ENCODE results near the gene EYA2. TPM values are rescaled to one million over a fixed set of nuclear protein-coding genes. Genes with fewer than 3 reads are reported as not detected.

Gene EYA2
- total and polyA plus RNA-seq, 11 donors, result 0.30 to 4.2 (median 0.70) TPM

DNA sequence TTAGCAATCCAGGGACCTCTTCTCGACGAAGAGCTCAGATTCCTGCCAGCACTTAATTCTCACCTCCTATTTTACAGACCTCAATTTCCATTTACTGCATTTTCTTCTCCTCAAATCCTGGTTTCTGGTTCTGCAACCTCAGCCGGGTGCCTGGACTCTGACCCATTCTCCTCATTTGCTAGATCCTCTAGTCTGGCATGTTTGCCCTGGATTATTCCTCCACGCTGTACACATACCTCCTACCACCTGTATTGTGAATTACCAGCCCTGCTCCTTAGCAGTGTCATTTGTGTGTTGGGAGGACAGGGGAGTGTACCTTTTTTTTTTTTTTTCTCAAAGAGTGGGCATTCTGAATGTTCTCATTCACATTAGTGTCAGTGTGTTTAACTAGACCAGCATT is 257.4 kb downstream of the EYA2 start:
- H3K36me3 ChIP-seq, result no peaks in the 10 kb centered on the region
- 69 to 79% (median 77%) methylated on average over 4 of the region's 4 CpGs for WGBS, 4 donors
- intact Hi-C loops (cut with DNase I), result loop anchor here in 4 of 10 donors (5.0 kb wide), 2 partner anchors 395 to 400 kb away; no protein-coding TSS in a partner anchor
- peaks cover 0 to 16% (median 0%) of the 10 kb centered on the region in 9 donors for H3K27me3 ChIP-seq
- DNase-seq (no peak), ATAC-seq (no peak)
- H3K9me3 ChIP-seq, result peaks cover 0 to 6% (median 0%) of the 10 kb centered on the region in 12 donors
- H3K4me3 ChIP-seq, result no peak overlapping the region
- H3K4me1 ChIP-seq, result peaks cover 0 to 6% (median 0%) of the 10 kb centered on the region in 12 donors
- H3K27ac ChIP-seq, result no peak overlapping the region
- no peak for TF ChIP-seq POLR2A (IDR thresholded peaks at IDR 0.05)
- TF ChIP-seq, protein P1, sequence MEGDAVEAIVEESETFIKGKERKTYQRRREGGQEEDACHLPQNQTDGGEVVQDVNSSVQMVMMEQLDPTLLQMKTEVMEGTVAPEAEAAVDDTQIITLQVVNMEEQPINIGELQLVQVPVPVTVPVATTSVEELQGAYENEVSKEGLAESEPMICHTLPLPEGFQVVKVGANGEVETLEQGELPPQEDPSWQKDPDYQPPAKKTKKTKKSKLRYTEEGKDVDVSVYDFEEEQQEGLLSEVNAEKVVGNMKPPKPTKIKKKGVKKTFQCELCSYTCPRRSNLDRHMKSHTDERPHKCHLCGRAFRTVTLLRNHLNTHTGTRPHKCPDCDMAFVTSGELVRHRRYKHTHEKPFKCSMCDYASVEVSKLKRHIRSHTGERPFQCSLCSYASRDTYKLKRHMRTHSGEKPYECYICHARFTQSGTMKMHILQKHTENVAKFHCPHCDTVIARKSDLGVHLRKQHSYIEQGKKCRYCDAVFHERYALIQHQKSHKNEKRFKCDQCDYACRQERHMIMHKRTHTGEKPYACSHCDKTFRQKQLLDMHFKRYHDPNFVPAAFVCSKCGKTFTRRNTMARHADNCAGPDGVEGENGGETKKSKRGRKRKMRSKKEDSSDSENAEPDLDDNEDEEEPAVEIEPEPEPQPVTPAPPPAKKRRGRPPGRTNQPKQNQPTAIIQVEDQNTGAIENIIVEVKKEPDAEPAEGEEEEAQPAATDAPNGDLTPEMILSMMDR (IDR thresholded peaks at IDR 0.05), result no peak

DNA sequence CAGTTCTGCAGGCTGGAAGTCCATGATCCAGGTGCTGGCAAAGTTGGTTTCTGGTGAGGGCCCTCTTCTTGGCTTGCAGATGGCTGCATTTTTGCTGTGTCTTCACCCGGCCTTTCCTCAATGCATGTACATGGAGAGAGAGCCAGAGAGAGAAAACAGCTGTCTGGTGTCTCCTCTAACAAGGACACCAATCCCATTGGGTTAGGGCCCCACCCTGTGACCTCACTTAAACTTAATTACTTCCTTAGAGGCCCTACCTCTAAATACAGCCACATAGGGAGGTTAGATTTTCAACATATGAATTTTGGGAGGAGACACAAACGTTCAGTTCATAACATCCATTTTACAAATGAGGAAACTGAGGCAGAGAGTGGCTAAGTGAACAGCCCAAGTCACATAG is 259.4 kb downstream of the EYA2 start:
- WGBS, 4 donors, result 71 to 85% (median 84%) methylated on average over 2 of the region's 2 CpGs
- intact Hi-C loops (cut with DNase I), result loop anchor here in 4 of 10 donors (5.0 kb wide), 2 partner anchors 397 to 402 kb away; no protein-coding TSS in a partner anchor
- H3K36me3 ChIP-seq, result no peaks in the 10 kb centered on the region
- no peaks in the 10 kb centered on the region for H3K4me1 ChIP-seq
- DNase-seq (no peak), ATAC-seq (no peak)
- H3K9me3 ChIP-seq, result peaks cover 0 to 6% (median 0%) of the 10 kb centered on the region in 12 donors
- no peak overlapping the region for H3K27ac ChIP-seq
- H3K4me3 ChIP-seq, result no peak overlapping the region
- H3K27me3 ChIP-seq, result peaks cover 0 to 16% (median 0%) of the 10 kb centered on the region in 9 donors
- TF ChIP-seq, protein P1 (IDR thresholded peaks at IDR 0.05), result no peak
- no peak for TF ChIP-seq POLR2A (IDR thresholded peaks at IDR 0.05)

DNA sequence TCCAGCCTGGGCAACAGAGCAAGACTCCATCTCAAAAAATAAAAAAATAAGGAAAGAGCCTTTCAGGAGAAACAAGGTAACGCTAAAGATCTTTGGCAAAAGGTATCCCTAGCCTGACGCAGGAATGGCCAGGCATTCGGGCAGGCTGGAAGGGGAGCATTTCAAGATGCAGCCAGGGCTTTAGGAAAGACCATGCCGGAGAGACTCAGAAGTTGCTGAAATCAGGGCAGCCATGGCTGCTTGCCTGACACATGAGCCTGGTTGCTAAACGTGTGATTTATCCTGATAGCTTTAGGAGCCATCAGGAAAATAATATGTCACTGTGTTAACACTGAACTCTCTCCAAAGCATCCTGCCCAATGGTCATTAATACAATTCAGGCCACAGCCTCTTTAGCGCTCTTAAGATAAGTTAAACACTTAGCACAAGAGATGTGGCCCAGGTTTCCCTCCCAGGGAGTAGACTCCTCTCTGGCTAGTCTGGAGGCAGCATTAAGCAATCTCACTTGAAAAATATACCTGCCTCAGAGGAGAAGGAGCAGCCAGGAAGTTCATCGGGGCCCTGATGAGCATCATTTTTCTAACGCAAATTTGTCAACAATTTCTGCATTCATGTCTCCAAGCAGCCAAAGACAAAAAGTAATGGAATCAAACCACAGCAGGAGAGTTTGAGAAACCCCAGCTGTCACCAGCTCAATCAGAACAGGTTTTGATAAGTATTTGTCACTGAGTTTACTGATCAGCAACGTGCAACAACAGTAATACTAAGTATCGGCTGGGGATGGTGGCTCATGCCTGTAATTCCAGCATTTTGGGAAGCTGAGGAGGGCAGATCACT is 261.9 kb downstream of the EYA2 start:
- H3K27me3 ChIP-seq, result peaks cover 0 to 16% (median 0%) of the 10 kb centered on the region in 9 donors
- no peak overlapping the region for H3K4me3 ChIP-seq
- H3K9me3 ChIP-seq, result peaks cover 0 to 6% (median 0%) of the 10 kb centered on the region in 12 donors
- TF ChIP-seq, protein P1 (IDR thresholded peaks at IDR 0.05), result no peak
- no peak for TF ChIP-seq POLR2A (IDR thresholded peaks at IDR 0.05)
- H3K36me3 ChIP-seq, result no peaks in the 10 kb centered on the region
- H3K27ac ChIP-seq, result no peak overlapping the region
- no peak for DNase-seq
- ATAC-seq, result no peak
- WGBS, 4 donors, result 47 to 59% (median 56%) methylated on average over 10 of the region's 10 CpGs
- H3K4me1 ChIP-seq, result no peaks in the 10 kb centered on the region
- intact Hi-C loops (cut with DNase I), result no loop called here

DNA sequence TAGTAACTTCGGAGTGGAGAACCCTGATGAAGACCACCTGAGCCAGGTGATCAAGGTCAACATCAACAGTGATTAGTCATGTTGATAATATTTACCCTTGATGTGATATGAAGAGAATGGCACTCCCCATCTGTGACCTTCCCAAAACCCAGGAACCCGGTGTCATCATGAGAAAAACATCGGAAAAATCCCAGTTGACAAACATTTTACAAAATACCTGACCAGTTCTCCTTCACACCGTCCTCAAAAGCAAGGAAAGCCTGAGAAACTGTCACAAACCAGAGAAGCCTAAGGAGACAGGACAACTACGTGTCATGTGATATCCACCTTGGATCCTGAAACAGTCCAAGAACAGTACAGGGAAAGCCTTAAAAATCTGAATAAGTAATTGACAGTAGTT is 264.5 kb downstream of the EYA2 start:
- Histone ChIP-seq H3K27ac (no peak overlapping the region), H3K4me1 (no peaks in the 10 kb centered on the region), H3K4me3 (no peak overlapping the region), H3K9me3 (peaks cover 0 to under 1% (median 0%) of the 10 kb centered on the region in 12 donors), H3K27me3 (peaks cover 0 to 12% (median 0%) of the 10 kb centered on the region in 9 donors), H3K36me3 (no peaks in the 10 kb centered on the region)
- WGBS, 4 donors, result 90 to 92% (median 91%) methylated on average over 5 of the region's 5 CpGs
- ATAC-seq (no peak), DNase-seq (no peak)
- no peak for TF ChIP-seq POLR2A (IDR thresholded peaks at IDR 0.05)
- TF ChIP-seq, protein P1 (IDR thresholded peaks at IDR 0.05), result no peak
- intact Hi-C loops (cut with DNase I), result no loop called here

All from heart left ventricle (tissue), 16 donors.